H1 (cell line): ENCODE data around the gene IPO9. TPM values are rescaled to one million over a fixed set of nuclear protein-coding genes. Genes with fewer than 3 reads are reported as not detected.

Experiments
- BRCA1 ChIP-seq: IDR thresholded peaks from 2 replicates; pipeline ENCODE4 v1.6.1; 2012; ENCODE audit warnings: low read depth, low read length, improper control_type of control experiment
- FOSL1 ChIP-seq: IDR thresholded peaks from 2 replicates; pipeline ENCODE4 v1.6.1; 2011; ENCODE audit warnings: mild to moderate bottlenecking, low read depth, low read length, moderate library complexity; ENCODE audit not compliant: insufficient read depth
- KDM4A ChIP-seq: IDR thresholded peaks from one replicate; pipeline ENCODE4 v1.7.1; 2012; ENCODE audit warnings: low read depth, mild to moderate bottlenecking, moderate library complexity, low read length, inconsistent platforms; ENCODE audit not compliant: severe bottlenecking
- RBBP5 ChIP-seq: IDR thresholded peaks from 2 replicates; pipeline ENCODE4 v1.7.1; 2012; ENCODE audit warnings: low read depth, mild to moderate bottlenecking, inconsistent platforms, low read length, moderate library complexity, borderline replicate concordance
- RNF2 ChIP-seq: fragments of 200-900, 300-1000 bp; sonication (generic); IDR thresholded peaks from 2 replicates; pipeline ENCODE4 v1.7.1; 2016; ENCODE audit warnings: borderline replicate concordance, low read depth, mild to moderate bottlenecking, antibody characterized with exemption, low read length; ENCODE audit not compliant: poor library complexity, severe bottlenecking; ENCODE audit errors: missing control alignments
- SIN3A ChIP-seq, 2 experiments: IDR thresholded peaks in 1 of 2; conservative IDR thresholded peaks in 1 of 2; 2 replicates each; pipeline ENCODE4 v1.6.1; 2011 to 2012; ENCODE audit warnings: low read length in 2 of 2, improper control_type of control experiment in 1 of 2, low read depth in 1 of 2, mild to moderate bottlenecking in 1 of 2
- SUZ12 ChIP-seq: fragments of 200-600 bp; sonication (generic); IDR thresholded peaks from 2 replicates; pipeline ENCODE4 v1.6.1; 2012; ENCODE audit warnings: mild to moderate bottlenecking, inconsistent platforms, low read length, moderate library complexity, mixed read lengths
- polyA plus RNA-seq, 7 experiments: library from polyadenylated mRNA; depleted of rRNA in 3 of 7; stranded (reverse) in 5 of 7; unstranded in 2 of 7; fragments of >200 nt in 5 of 7; fragments of 200-250 nt in 2 of 7; gene quantifications; 1 replicate in 5 of 7; 2 replicates in 1 of 7; 4 replicates in 1 of 7; pipeline versions ENCODE4 v1.2.1 to v1.2.3, GENCODE V29; 2011 to 2013; ENCODE audit warnings: missing spikeins in 2 of 7, mixed read lengths in 2 of 7
- total RNA-seq: library from RNA; stranded (reverse); fragmentation: NEBNext Ultra II Directional; extraction: Animal tissue kit (Norgen Biotek cat#: 25700); gene quantifications from 2 replicates; pipeline ENCODE4 v1.2.1, GENCODE V29; 2021
- TF ChIP-seq, protein P1 (sequence below): fragments of 300-600 bp; sonication (generic); IDR thresholded peaks from 2 replicates; pipeline ENCODE4 v1.7.1; 2012; ENCODE audit warnings: low read length, moderate library complexity, mild to moderate bottlenecking, inconsistent platforms; ENCODE audit not compliant: insufficient replicate concordance

Gene IPO9
- total and polyA plus RNA-seq, 2 of the 8 experiments (the other 6 are each of a cell fraction or from before 2014, with no cell fraction given): 61.0 to 122 TPM

DNA sequence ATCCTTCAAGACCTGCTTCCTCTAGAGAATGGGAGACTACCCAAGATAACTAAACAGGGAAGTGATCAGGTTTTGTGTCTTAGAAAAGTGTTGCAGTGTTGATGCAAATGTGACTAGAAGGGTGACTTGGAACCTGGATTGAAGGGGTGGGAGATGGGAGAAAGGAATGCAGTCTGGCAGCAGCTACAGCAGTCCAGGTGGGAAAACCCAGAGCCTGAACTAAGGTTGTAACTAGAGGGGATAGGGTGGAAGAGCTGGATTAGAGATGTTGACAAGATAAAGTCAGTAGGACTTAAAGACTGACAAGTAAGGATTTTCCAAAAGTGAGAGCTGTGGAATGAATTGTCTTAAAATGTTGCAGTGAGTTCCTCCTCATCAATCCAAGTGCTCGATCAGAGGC is 52.7 kb downstream of the IPO9 start (continued):
- TF ChIP-seq SIN3A (conservative IDR thresholded peaks at IDR 0.05 in 1 of 2, IDR thresholded peaks at IDR 0.05 in 1 of 2; ENCODE audit: low read depth in 1 of 2, low read length in 2 of 2) (no peak), KDM4A (no peak), FOSL1 (no peak), RNF2 (no peak), BRCA1 (no peak), SUZ12 (no peak), RBBP5 (no peak)
- TF ChIP-seq, protein P1, sequence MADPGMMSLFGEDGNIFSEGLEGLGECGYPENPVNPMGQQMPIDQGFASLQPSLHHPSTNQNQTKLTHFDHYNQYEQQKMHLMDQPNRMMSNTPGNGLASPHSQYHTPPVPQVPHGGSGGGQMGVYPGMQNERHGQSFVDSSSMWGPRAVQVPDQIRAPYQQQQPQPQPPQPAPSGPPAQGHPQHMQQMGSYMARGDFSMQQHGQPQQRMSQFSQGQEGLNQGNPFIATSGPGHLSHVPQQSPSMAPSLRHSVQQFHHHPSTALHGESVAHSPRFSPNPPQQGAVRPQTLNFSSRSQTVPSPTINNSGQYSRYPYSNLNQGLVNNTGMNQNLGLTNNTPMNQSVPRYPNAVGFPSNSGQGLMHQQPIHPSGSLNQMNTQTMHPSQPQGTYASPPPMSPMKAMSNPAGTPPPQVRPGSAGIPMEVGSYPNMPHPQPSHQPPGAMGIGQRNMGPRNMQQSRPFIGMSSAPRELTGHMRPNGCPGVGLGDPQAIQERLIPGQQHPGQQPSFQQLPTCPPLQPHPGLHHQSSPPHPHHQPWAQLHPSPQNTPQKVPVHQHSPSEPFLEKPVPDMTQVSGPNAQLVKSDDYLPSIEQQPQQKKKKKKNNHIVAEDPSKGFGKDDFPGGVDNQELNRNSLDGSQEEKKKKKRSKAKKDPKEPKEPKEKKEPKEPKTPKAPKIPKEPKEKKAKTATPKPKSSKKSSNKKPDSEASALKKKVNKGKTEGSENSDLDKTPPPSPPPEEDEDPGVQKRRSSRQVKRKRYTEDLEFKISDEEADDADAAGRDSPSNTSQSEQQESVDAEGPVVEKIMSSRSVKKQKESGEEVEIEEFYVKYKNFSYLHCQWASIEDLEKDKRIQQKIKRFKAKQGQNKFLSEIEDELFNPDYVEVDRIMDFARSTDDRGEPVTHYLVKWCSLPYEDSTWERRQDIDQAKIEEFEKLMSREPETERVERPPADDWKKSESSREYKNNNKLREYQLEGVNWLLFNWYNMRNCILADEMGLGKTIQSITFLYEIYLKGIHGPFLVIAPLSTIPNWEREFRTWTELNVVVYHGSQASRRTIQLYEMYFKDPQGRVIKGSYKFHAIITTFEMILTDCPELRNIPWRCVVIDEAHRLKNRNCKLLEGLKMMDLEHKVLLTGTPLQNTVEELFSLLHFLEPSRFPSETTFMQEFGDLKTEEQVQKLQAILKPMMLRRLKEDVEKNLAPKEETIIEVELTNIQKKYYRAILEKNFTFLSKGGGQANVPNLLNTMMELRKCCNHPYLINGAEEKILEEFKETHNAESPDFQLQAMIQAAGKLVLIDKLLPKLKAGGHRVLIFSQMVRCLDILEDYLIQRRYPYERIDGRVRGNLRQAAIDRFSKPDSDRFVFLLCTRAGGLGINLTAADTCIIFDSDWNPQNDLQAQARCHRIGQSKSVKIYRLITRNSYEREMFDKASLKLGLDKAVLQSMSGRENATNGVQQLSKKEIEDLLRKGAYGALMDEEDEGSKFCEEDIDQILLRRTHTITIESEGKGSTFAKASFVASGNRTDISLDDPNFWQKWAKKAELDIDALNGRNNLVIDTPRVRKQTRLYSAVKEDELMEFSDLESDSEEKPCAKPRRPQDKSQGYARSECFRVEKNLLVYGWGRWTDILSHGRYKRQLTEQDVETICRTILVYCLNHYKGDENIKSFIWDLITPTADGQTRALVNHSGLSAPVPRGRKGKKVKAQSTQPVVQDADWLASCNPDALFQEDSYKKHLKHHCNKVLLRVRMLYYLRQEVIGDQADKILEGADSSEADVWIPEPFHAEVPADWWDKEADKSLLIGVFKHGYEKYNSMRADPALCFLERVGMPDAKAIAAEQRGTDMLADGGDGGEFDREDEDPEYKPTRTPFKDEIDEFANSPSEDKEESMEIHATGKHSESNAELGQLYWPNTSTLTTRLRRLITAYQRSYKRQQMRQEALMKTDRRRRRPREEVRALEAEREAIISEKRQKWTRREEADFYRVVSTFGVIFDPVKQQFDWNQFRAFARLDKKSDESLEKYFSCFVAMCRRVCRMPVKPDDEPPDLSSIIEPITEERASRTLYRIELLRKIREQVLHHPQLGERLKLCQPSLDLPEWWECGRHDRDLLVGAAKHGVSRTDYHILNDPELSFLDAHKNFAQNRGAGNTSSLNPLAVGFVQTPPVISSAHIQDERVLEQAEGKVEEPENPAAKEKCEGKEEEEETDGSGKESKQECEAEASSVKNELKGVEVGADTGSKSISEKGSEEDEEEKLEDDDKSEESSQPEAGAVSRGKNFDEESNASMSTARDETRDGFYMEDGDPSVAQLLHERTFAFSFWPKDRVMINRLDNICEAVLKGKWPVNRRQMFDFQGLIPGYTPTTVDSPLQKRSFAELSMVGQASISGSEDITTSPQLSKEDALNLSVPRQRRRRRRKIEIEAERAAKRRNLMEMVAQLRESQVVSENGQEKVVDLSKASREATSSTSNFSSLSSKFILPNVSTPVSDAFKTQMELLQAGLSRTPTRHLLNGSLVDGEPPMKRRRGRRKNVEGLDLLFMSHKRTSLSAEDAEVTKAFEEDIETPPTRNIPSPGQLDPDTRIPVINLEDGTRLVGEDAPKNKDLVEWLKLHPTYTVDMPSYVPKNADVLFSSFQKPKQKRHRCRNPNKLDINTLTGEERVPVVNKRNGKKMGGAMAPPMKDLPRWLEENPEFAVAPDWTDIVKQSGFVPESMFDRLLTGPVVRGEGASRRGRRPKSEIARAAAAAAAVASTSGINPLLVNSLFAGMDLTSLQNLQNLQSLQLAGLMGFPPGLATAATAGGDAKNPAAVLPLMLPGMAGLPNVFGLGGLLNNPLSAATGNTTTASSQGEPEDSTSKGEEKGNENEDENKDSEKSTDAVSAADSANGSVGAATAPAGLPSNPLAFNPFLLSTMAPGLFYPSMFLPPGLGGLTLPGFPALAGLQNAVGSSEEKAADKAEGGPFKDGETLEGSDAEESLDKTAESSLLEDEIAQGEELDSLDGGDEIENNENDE: no peak
